Activated CD4-positive, alpha-beta T cell treated with anti-CD3 and anti-CD28 coated beads for 48 hours (primary cell): ENCODE data around the gene TMEM170B.

Source experiments
- DNase-seq: peaks from one replicate; pipeline ENCODE4 v3.0.0-alpha.2; 2020

The TMEM170B gene, protein sequence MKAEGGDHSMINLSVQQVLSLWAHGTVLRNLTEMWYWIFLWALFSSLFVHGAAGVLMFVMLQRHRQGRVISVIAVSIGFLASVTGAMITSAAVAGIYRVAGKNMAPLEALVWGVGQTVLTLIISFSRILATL

GRCh38 chr6:11537229-11538051 lies at the start of gene TMEM170B:
TSS of gene TMEM170B (plus strand) at chr6:11537749. CDS start at chr6:11538278, 529 bp downstream.
- DNase-seq, result peak; percentile 93

GRCh38 chr6:11490996-11491395 lies 46.6 kb upstream of the TMEM170B start:
- no peak for DNase-seq

GRCh38 chr6:11491596-11492463 lies 45.7 kb upstream of the TMEM170B start:
- no peak for DNase-seq

GRCh38 chr6:11492464-11493290 lies 44.9 kb upstream of the TMEM170B start:
- DNase-seq, result no peak

GRCh38 chr6:11493974-11494373 lies 43.6 kb upstream of the TMEM170B start:
- no peak for DNase-seq

GRCh38 chr6:11494786-11495564 lies 42.6 kb upstream of the TMEM170B start:
- no peak for DNase-seq

DNA sequence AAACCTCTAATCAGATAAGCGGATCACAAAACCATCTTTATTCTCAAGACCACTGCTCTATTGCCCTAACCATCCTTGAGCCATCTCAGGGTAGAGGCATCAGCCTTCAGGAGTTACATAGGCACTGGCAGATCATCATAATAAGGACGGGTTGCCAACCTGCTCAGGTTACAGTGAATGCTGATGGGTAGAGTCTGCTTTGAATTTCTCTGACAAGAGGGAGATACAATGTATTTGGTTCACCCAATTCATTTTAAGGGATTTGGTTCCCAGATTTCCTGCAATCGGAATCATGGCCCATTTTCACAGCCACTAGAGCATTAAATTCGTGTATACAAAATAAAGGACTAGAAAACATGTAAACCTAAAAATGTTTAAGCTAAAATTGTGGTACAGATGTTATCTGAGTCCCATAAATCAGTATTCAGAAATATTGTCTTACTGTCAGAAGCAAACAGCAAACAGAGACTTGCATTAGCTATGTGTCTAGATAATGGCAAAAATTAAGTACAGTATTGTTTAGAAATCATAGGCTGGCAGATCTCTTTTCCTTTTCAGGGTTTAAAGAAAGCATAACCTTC lies 41.9 kb upstream of the TMEM170B start:
- no peak for DNase-seq

GRCh38 chr6:11496152-11497060 lies 41.1 kb upstream of the TMEM170B start:
- peak; percentile 76 for DNase-seq

- DNase-seq, result no peak
Observed at GRCh38 chr6:11497107-11497506, 40.4 kb upstream of the TMEM170B start.

DNA sequence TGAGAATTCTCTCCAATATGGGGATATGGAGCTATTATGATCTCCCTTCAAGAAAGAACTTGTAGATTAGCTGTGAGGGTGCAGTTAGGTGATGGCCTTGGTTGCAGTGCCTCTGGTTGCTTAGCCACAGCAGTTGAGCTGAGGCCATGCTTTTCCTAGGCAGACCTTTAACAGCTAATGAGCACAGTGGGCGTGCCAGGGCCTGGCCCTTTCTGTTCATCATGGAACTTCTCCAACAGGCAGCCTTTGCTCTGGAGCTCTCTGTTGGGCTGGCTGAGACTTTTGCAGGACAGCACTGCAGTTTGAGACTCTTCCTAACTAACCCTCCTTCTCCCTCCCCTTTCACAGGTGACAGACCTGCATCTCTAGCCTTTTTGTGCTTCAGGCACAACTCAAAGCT lies 39.7 kb upstream of the TMEM170B start:
- no peak for DNase-seq

DNA sequence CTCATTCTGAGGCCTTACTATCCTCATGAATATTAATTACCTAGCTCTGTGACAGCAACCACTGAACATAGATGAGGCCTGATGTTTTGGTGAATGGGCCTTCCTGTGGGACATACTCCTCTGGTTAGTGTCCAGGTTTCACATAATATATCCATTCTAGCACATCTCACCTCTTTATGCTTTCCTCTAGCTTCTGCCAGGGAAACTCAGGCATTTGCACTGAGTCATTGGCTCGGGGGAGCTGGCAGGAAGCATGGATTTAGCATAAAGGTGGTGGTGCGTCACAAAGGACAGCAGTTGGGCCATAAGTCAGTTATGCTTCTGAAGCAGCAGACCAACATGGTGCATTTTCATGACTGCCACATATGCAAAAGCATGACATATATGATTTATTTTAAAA lies 37.5 kb upstream of the TMEM170B start:
- no peak for DNase-seq

- no peak for DNase-seq
Observed at GRCh38 chr6:11509471-11509870, 28.1 kb upstream of the TMEM170B start.

GRCh38 chr6:11514672-11515071 lies 22.9 kb upstream of the TMEM170B start:
- DNase-seq, result no peak

DNA sequence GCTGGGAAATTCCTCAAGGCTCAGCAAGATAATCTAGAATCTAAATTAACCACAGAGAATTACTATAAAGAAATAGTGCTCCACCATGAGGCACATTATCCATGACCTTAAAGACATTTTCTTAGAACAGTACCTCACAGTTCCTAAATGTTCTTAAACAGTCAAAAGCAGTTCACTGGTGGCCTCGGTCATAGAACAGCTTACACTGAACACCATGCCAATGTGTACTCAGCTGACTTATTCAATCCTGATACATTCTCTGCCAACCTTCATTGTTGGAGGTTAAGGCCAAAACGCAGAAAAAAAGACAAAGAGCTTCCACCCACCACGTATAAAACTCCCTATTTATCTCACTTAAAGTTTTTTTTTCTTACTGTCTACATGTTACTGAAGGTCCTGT lies 21.8 kb upstream of the TMEM170B start:
- no peak for DNase-seq

DNA sequence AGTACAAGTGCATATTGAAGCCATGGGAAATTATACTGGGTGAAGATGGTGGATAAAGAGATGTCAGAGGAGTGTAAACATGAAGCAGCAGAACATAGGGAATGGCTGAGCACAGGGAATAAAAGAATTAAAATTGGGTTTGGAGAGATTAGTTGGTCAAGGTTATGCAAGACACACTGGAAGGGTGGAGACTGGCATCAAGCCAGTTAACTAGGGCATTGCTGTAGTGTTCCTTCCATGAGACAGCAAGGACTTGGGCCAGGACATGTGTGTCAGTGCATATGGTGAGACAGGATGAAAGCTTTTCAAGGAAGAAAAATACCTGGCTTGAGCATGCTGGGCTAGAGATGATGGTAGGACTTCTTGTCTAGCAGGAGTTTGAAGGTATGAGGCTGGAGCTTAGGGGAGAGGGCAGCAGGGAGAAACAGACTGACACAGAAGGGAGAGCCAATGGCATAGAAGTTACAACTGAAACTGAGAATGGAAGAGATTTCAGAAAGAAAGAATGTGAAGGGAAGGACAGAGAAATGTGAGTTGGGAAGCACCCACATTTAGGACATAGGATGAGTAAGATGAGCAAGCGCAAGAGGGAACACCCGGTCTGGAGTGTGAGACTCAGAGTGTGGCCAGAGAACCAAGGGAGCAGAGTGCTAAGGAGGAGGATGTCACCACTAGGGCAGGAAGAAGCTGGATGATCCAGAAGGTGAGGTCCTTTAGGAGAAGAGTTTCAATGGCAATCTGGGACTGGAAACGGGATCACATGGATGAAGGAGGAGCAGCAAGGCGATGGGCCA lies 14.5 kb upstream of the TMEM170B start:
- no peak for DNase-seq

- no peak for DNase-seq
Observed at GRCh38 chr6:11525468-11526155, 11.9 kb upstream of the TMEM170B start.

DNA sequence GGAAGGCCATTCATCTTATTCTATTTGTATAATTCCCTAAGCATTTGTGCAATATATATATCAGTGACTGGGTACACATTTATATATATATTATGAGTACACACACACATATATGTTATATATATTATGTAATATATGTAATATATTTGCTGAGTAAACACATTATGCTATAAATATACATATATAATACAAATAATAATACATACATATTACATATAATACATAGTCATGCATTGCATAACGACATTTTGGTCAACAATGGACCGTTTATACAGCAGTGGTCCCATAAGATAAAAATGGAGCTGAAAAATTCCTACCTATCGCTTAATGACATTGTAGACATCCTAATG lies 11.4 kb upstream of the TMEM170B start:
- no peak for DNase-seq

- no peak for DNase-seq
Observed at GRCh38 chr6:11527274-11527870, 10.2 kb upstream of the TMEM170B start.

- no peak for DNase-seq
Observed at GRCh38 chr6:11528996-11529395, 8.6 kb upstream of the TMEM170B start.
